GM12864 (cell line): Measurements from ENCODE around the gene AP1G2.
A peak's percentile ranks its signal among the peaks of the same experiment; 100 is the strongest.

Experiments
- DNase-seq: peaks from one replicate; pipeline ENCODE4 v3.0.0-alpha.2; 2011; ENCODE audit warnings: low read depth
- H3K4me3 ChIP-seq: 2 replicates; pipeline ENCODE4 v1.5.1; 2011; ENCODE audit warnings: mild to moderate bottlenecking, low read depth, low read length, control low read depth
- TF ChIP-seq, protein P1 (sequence below): IDR thresholded peaks from 2 replicates; pipeline ENCODE4 v1.5.1; 2011; ENCODE audit warnings: low read depth, mild to moderate bottlenecking, moderate library complexity, low read length, control low read depth, inconsistent platforms; ENCODE audit errors: missing control alignments

Gene AP1G2

DNA sequence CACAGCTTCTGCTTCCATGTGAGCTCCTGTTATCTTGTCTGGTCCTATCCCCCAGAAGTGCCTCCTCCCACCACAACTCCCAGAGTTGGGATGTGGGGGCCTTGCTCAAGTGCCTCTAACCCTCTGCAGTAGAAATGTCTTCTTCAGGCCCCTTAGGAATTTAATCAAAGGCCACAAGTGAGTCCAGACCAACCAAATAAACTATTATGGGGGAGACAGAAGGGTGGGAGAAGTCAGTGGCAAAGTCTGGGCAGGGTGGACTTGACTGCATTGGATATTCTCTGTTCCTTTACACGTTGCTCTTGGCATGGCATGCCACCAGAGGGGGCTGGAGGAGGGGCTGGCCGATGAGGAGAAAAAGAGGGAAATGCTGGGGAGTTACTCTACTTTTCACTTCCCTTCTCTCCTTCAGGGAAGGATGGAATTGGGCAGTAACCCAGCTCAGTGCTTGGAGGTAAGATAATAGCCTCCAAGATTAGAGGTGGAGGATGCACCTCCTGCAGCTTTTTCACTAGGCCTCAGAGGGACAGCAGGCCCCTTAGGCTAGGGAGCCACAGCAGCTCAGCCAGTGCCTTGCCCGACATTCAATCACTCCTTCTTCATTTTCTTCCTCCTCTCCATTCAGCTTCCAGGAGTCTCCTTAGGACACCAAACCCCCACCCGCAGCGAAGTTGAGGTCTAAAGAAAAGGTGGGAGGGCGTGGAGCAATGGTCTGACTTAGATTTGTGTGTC lies 1.2 kb upstream of the AP1G2 start:
- DNase-seq, result no peak
- TF ChIP-seq, protein P1, sequence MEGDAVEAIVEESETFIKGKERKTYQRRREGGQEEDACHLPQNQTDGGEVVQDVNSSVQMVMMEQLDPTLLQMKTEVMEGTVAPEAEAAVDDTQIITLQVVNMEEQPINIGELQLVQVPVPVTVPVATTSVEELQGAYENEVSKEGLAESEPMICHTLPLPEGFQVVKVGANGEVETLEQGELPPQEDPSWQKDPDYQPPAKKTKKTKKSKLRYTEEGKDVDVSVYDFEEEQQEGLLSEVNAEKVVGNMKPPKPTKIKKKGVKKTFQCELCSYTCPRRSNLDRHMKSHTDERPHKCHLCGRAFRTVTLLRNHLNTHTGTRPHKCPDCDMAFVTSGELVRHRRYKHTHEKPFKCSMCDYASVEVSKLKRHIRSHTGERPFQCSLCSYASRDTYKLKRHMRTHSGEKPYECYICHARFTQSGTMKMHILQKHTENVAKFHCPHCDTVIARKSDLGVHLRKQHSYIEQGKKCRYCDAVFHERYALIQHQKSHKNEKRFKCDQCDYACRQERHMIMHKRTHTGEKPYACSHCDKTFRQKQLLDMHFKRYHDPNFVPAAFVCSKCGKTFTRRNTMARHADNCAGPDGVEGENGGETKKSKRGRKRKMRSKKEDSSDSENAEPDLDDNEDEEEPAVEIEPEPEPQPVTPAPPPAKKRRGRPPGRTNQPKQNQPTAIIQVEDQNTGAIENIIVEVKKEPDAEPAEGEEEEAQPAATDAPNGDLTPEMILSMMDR, result peak; percentile 54
- H3K4me3 ChIP-seq, result no peak overlapping the region

DNA sequence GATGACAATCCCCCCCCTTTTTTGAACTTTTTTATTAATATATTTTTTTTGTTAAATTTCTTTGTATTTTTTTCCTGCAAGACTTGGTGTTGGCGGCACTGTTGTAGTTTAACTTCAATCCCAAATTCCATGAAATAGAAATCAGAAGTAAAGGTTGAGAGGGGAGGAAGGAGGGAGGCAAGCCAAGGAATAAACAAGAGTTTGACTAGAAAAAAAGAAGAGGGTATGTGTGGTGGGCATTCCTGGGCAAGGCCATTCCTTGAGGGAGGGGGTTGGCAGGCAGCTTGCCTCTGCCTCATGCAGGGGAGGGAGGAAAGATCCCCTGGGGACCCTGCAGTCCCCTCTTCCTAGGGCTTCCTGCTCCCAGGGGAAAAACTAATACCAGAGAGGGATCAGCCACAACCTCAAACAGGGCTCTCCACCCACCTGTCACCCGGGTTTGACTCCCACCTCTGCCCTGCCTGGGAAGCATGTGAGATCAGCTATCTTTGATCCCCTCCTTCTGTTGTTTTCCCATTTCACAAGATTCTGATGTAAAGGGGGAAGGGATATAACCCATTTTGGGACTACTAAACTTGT lies 519 bp upstream of the AP1G2 start:
- peak overlapping the region; percentile 86 for H3K4me3 ChIP-seq
- DNase-seq, result no peak
- TF ChIP-seq, protein P1, result no peak

DNA sequence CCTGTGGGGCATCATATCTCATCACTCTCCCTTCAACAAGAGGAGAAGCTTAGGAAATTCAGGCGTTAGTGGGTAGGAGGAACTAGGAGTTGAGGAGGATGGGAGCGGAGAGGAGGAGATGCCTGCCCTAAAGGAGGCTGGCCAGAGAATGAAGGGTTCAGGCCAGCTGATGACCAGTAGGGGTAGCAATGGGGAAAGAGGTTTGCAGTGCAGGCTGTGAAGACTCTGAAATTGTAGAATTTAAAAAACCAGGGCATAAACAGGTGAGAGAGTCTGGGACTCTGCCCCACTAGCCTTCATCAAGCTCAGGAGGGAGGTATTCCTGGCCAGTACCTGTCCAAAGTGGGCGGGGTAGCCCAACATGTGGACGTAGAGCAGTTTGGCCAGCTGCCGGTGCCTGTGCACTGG lies 809 bp downstream of the AP1G2 start:
- DNase-seq, result no peak
- H3K4me3 ChIP-seq, result peak overlapping the region; percentile 86
- TF ChIP-seq, protein P1, result no peak

DNA sequence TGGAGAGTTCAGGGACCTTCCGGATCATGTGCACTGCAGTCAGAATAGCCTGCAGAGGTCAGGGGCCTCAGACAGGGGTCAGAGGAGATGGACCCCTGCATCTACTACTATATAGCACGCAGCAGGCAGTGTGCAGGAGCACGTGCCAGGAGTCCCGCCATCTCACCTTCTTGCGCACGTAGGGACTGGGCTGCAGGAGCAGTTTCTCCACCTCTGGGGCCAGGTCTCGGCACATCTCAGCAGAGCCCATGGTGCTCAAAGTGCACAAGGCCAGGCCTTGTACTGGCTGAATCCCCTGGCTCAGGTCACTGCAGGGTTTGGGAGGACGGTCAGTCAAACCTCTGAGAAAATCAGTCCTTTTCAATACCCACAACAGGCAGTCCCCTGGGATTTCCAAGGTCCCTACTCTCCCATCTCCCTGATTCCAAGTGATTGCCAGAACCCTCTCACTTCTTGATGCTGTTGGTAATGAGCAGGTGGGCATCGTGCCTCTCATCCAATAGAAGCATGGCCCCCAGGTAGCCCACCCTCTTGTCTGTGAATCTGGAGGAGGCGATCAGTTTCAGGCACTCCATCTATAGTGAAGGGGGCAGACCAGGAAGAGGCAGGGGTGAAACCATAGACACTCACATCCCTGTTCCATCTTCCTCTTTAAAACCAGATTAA lies 1.3 kb downstream of the AP1G2 start:
- TF ChIP-seq, protein P1, result no peak
- peak overlapping the region; percentile 86; the same call in 1 of the 2 replicates for H3K4me3 ChIP-seq
- DNase-seq, result no peak

DNA sequence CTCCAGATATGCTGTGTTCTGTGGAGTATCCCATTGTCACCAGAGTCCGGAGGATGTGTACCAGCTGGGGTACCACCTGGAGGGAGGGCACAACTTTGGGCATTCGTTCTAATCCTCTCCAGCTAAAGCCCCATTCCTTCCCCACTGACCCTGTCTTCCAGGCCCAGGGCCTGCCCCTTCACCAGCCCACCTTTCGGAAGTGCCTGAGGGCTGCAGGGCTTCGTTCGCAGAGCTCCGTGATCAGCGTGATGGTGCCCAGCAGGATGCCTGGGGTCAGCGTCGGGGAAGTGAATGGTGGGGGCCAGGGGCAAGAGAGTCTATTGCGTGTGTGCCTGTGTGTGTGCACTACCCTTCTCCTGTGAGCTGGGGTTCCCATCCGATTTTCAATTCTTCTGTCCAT lies 2.0 kb downstream of the AP1G2 start:
- DNase-seq, result no peak
- TF ChIP-seq, protein P1, result no peak
- H3K4me3 ChIP-seq, result no peak overlapping the region

DNA sequence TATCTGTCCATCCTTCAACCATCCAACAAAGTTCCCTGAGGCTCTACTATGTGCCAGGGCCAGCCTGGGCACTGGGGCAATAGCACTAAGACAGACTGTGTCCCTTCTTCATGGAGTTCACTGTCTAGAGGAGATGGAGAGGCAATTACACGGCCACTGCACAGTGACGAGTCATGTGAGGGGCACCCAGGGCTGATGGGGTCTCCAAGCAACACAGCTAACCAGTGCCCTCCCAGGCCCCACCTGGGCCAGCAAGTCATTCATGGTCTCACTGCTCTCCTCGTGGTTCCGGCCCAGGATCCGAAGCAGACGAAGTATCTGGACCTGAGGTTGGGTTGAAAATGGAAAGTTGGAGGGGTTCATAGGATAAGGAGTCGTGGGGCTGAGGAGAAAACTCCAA lies 2.7 kb downstream of the AP1G2 start:
- DNase-seq, result no peak
- no peak overlapping the region for H3K4me3 ChIP-seq

More for the DNA sequence above, 2.7 kb downstream of the AP1G2 start:
- TF ChIP-seq, protein P1, result no peak
